ENCODE results near the gene RIMBP2.

RIMBP2 gene

GRCh38 chr12:130463818-130464670, 252.1 kb downstream of the RIMBP2 start:
- DNase-seq (ENCODE audit: low read depth), result no peak

- no peak for DNase-seq (ENCODE audit: low read depth)
These were observed 252.8 kb downstream of the RIMBP2 start for GRCh38 chr12:130463275-130463658.

GRCh38 chr12:130462558-130463274, 253.4 kb downstream of the RIMBP2 start:
- DNase-seq (ENCODE audit: low read depth), result no peak

GRCh38 chr12:130461839-130462557, 254.1 kb downstream of the RIMBP2 start:
- DNase-seq (ENCODE audit: low read depth), result no peak

- DNase-seq (ENCODE audit: low read depth), result no peak
These were observed 254.7 kb downstream of the RIMBP2 start for GRCh38 chr12:130461447-130461815.

GRCh38 chr12:130460611-130461446, 255.3 kb downstream of the RIMBP2 start:
- DNase-seq (ENCODE audit: low read depth), result no peak

GRCh38 chr12:130459916-130460315, 256.2 kb downstream of the RIMBP2 start:
- DNase-seq (ENCODE audit: low read depth), result no peak

GRCh38 chr12:130458341-130458740, 257.8 kb downstream of the RIMBP2 start:
- DNase-seq (ENCODE audit: low read depth), result no peak

- DNase-seq (ENCODE audit: low read depth), result no peak
These were observed 258.9 kb downstream of the RIMBP2 start for GRCh38 chr12:130457215-130457614.

- no peak for DNase-seq (ENCODE audit: low read depth)
These were observed 259.5 kb downstream of the RIMBP2 start for GRCh38 chr12:130456375-130457199.

- no peak for DNase-seq (ENCODE audit: low read depth)
These were observed 260.9 kb downstream of the RIMBP2 start for GRCh38 chr12:130455161-130455560.

- DNase-seq (ENCODE audit: low read depth), result no peak
These were observed 261.8 kb downstream of the RIMBP2 start for GRCh38 chr12:130454296-130454695.

- DNase-seq (ENCODE audit: low read depth), result no peak
These were observed 263.6 kb downstream of the RIMBP2 start for GRCh38 chr12:130452546-130452945.

- no peak for DNase-seq (ENCODE audit: low read depth)
These were observed 264.8 kb downstream of the RIMBP2 start for GRCh38 chr12:130451001-130451930.

- no peak for DNase-seq (ENCODE audit: low read depth)
These were observed 266.8 kb downstream of the RIMBP2 start for GRCh38 chr12:130449291-130449690.

GRCh38 chr12:130448044-130448821, 267.9 kb downstream of the RIMBP2 start:
- no peak for DNase-seq (ENCODE audit: low read depth)

- no peak for DNase-seq (ENCODE audit: low read depth)
These were observed 268.5 kb downstream of the RIMBP2 start for GRCh38 chr12:130447655-130447965.

GRCh38 chr12:130446846-130447654, 269.0 kb downstream of the RIMBP2 start:
- DNase-seq (ENCODE audit: low read depth), result no peak

Measured in T follicular helper cell (primary cell).